H1 (cell line): ENCODE results near the gene GRAMD1B. TPM values are rescaled to one million over a fixed set of nuclear protein-coding genes. Genes with fewer than 3 reads are reported as not detected.

Experiments
- CTCF ChIA-PET: fragments of 300-600 bp; sonication (Branson Sonifier 250); formaldehyde crosslinking; loops from one replicate; lab custom pipeline; 2021; ENCODE audit not compliant: partially characterized antibody; lab: Charles Lee
- POLR2A ChIA-PET: fragments of 300-600 bp; sonication (Branson Sonifier 250); formaldehyde crosslinking; loops from one replicate; lab custom pipeline; 2021; ENCODE audit warnings: inconsistent platforms; ENCODE audit not compliant: partially characterized antibody; lab: Charles Lee
- DNase-seq, 2 experiments: peaks; one replicate each; pipeline versions ENCODE4 v3.0.0 to v3.0.0-alpha.2; 2010 to 2022; ENCODE audit warnings: low spot score in 2 of 2, low read depth in 1 of 2, mixed read lengths in 1 of 2
- FAIRE-seq: peaks from 2 replicates; lab custom pipeline; 2011; peaks lifted over from hg19 to GRCh38; lab: Jason Lieb, UNC
- H2AFZ ChIP-seq: 2 replicates; pipeline ENCODE4 v1.8.1; 2012; ENCODE audit warnings: low read length, inconsistent platforms
- H2AK5ac ChIP-seq: 2 replicates; pipeline ENCODE4 v1.6.1; 2013; ENCODE audit warnings: low read depth, low read length
- H2BK120ac ChIP-seq: replicated peaks from 2 replicates; pipeline ENCODE3; 2013; ENCODE audit warnings: low read depth, low read length, inconsistent platforms
- H2BK12ac ChIP-seq: 2 replicates; pipeline ENCODE4 v1.6.1; 2013; ENCODE audit warnings: low read depth, low read length
- H2BK15ac ChIP-seq: 2 replicates; pipeline ENCODE4 v1.6.1; 2013; ENCODE audit warnings: low read length
- H2BK20ac ChIP-seq: 2 replicates; pipeline ENCODE4 v1.6.1; 2013; ENCODE audit warnings: low read length
- H2BK5ac ChIP-seq: 2 replicates; pipeline ENCODE4 v1.6.1; 2013; ENCODE audit warnings: low read depth, low read length
- H3K14ac ChIP-seq: 2 replicates; pipeline ENCODE4 v1.6.1; 2013; ENCODE audit warnings: inconsistent platforms; ENCODE audit not compliant: insufficient read length
- H3K18ac ChIP-seq: 2 replicates; pipeline ENCODE4 v1.6.1; 2013; ENCODE audit warnings: low read length; ENCODE audit errors: extremely low read depth
- H3K23ac ChIP-seq: 2 replicates; pipeline ENCODE4 v1.6.1; 2013; ENCODE audit warnings: inconsistent platforms; ENCODE audit not compliant: insufficient read length
- H3K23me2 ChIP-seq: 2 replicates; pipeline ENCODE4 v1.6.1; 2013; ENCODE audit warnings: low read depth, low read length
- H3K27ac ChIP-seq: 2 replicates; pipeline ENCODE4 v1.6.1; 2011; ENCODE audit warnings: low read depth, low read length, inconsistent platforms
- H3K27me3 ChIP-seq, 4 experiments: replicated peaks in 1 of 4; 1 replicate in 1 of 4; 2 replicates in 3 of 4; pipeline versions ENCODE4 v1.6.1 to v1.8.1; 2011 to 2013; ENCODE audit warnings: low read length in 3 of 4, mild to moderate bottlenecking in 3 of 4, inconsistent platforms in 2 of 4, mixed read lengths in 2 of 4, moderate library complexity in 1 of 4; ENCODE audit not compliant: control insufficient read depth in 3 of 4, insufficient read depth in 3 of 4; ENCODE audit errors: extremely low read depth in 1 of 4
- H3K36me3 ChIP-seq, 4 experiments: 2 replicates each; pipeline versions ENCODE4 v1.6.1 to v1.8.1; 2011 to 2013; ENCODE audit warnings: mild to moderate bottlenecking in 4 of 4, low read length in 3 of 4, moderate library complexity in 2 of 4, control low read depth in 1 of 4, inconsistent platforms in 1 of 4; ENCODE audit not compliant: insufficient read depth in 4 of 4, control insufficient read depth in 2 of 4
- H3K4ac ChIP-seq: replicated peaks from 2 replicates; pipeline ENCODE3; 2013; ENCODE audit warnings: low read length, low read depth, mixed read lengths, inconsistent platforms; ENCODE audit not compliant: insufficient read length
- H3K4me1 ChIP-seq, 4 experiments: replicated peaks in 1 of 4; 1 replicate in 1 of 4; 2 replicates in 3 of 4; pipeline versions ENCODE4 v1.6.1 to v1.8.1; 2011 to 2013; ENCODE audit warnings: low read length in 3 of 4, inconsistent platforms in 2 of 4, mixed read lengths in 1 of 4; ENCODE audit not compliant: insufficient read depth in 4 of 4, control insufficient read depth in 3 of 4
- H3K4me2 ChIP-seq, 2 experiments: 2 replicates each; pipeline versions ENCODE4 v1.6.1 to v1.8.1; 2011 to 2013; ENCODE audit warnings: low read depth in 2 of 2, low read length in 2 of 2, control low read depth in 1 of 2, inconsistent platforms in 1 of 2, mild to moderate bottlenecking in 1 of 2; ENCODE audit not compliant: insufficient read depth in 1 of 2
- H3K4me3 ChIP-seq, 4 experiments: fragments of 200-600, 300-600 bp in 1 of 4; sonication (generic), shearing (Covaris generic), sonication (Bioruptor Twin) in 1 of 4; 2 replicates each; pipeline versions ENCODE4 v1.5.1 to v1.8.1; 2011 to 2016; ENCODE audit warnings: low read length in 4 of 4, low read depth in 3 of 4, control low read depth in 2 of 4, inconsistent platforms in 2 of 4, mild to moderate bottlenecking in 2 of 4, mixed read lengths in 1 of 4, moderate library complexity in 1 of 4; ENCODE audit not compliant: insufficient read depth in 2 of 4; ENCODE audit errors: extremely low read depth in 1 of 4
- H3K56ac ChIP-seq: replicated peaks from 2 replicates; pipeline ENCODE3; 2013; ENCODE audit warnings: low read depth, mild to moderate bottlenecking, mixed read lengths, low read length, inconsistent platforms; ENCODE audit not compliant: insufficient read length
- H3K79me1 ChIP-seq: 2 replicates; pipeline ENCODE4 v1.6.1; 2013; ENCODE audit warnings: low read depth, low read length, control low read depth
- H3K79me2 ChIP-seq, 2 experiments: 2 replicates each; pipeline versions ENCODE4 v1.6.1 to v1.8.1; 2012 to 2013; ENCODE audit warnings: low read length in 2 of 2, mild to moderate bottlenecking in 2 of 2, inconsistent platforms in 1 of 2; ENCODE audit not compliant: insufficient read depth in 2 of 2, control insufficient read depth in 1 of 2
- H3K9ac ChIP-seq, 4 experiments: replicated peaks in 1 of 4; 1 replicate in 1 of 4; 2 replicates in 3 of 4; pipeline versions ENCODE4 v1.6.1 to v1.8.1; 2011 to 2013; ENCODE audit warnings: low read depth in 3 of 4, low read length in 3 of 4, control low read depth in 2 of 4, mild to moderate bottlenecking in 2 of 4, moderate library complexity in 2 of 4, inconsistent platforms in 1 of 4; ENCODE audit errors: extremely low read depth in 1 of 4
- H3K9me3 ChIP-seq, 2 experiments: 2 replicates each; pipeline versions ENCODE4 v1.6.1 to v1.8.1; 2012 to 2013; ENCODE audit warnings: mild to moderate bottlenecking in 2 of 2, moderate library complexity in 2 of 2, control low read depth in 1 of 2, inconsistent platforms in 1 of 2, low read depth in 1 of 2, low read length in 1 of 2, mixed read lengths in 1 of 2; ENCODE audit not compliant: insufficient read depth in 2 of 2
- H4K20me1 ChIP-seq, 2 experiments: replicated peaks in 1 of 2; 2 replicates each; pipeline versions ENCODE3 to v1.8.1; 2011 to 2013; ENCODE audit warnings: inconsistent platforms in 2 of 2, low read length in 2 of 2, mild to moderate bottlenecking in 1 of 2; ENCODE audit not compliant: insufficient read depth in 2 of 2, control insufficient read depth in 1 of 2
- H4K5ac ChIP-seq: 2 replicates; pipeline ENCODE4 v1.6.1; 2013; ENCODE audit warnings: low read length, low read depth, mixed read lengths, inconsistent platforms; ENCODE audit not compliant: insufficient read length
- H4K8ac ChIP-seq: 2 replicates; pipeline ENCODE4 v1.8.0; 2013; ENCODE audit warnings: mild to moderate bottlenecking, moderate library complexity, low read length, inconsistent platforms; ENCODE audit not compliant: insufficient read depth; ENCODE audit errors: extremely low read depth
- H4K91ac ChIP-seq: replicated peaks from 2 replicates; pipeline ENCODE3; 2013; ENCODE audit warnings: low read length, mixed read lengths, inconsistent platforms; ENCODE audit not compliant: insufficient read length
- ATF3 ChIP-seq: IDR thresholded peaks from 2 replicates; pipeline ENCODE4 v1.6.1; 2011; ENCODE audit warnings: low read depth, mild to moderate bottlenecking, low read length; ENCODE audit not compliant: insufficient read depth
- BRCA1 ChIP-seq: IDR thresholded peaks from 2 replicates; pipeline ENCODE4 v1.6.1; 2012; ENCODE audit warnings: low read depth, low read length, improper control_type of control experiment
- E2F6 ChIP-seq: IDR thresholded peaks from 2 replicates; pipeline ENCODE4 v1.6.1; 2012; ENCODE audit warnings: inconsistent platforms
- GABPA ChIP-seq: IDR thresholded peaks from 2 replicates; pipeline ENCODE4 v1.6.1; 2011; ENCODE audit warnings: mild to moderate bottlenecking, low read length, moderate library complexity, borderline replicate concordance; ENCODE audit not compliant: insufficient read depth
- KDM1A ChIP-seq: fragments of 200-600, 300-600 bp; sonication (generic); IDR thresholded peaks from 2 replicates; pipeline ENCODE4 v1.7.1; 2016; ENCODE audit warnings: mild to moderate bottlenecking, low read length, borderline replicate concordance
- MAX ChIP-seq: IDR thresholded peaks from 2 replicates; pipeline ENCODE4 v1.6.1; 2012; ENCODE audit warnings: inconsistent platforms
- NRF1 ChIP-seq: IDR thresholded peaks from 2 replicates; pipeline ENCODE4 v1.6.1; 2011; ENCODE audit warnings: mild to moderate bottlenecking, low read depth, low read length, improper control_type of control experiment
- POU5F1 ChIP-seq: IDR thresholded peaks from 2 replicates; pipeline ENCODE4 v1.6.1; 2011; ENCODE audit warnings: low read depth, mild to moderate bottlenecking, low read length, moderate library complexity
- SIX5 ChIP-seq: IDR thresholded peaks from 2 replicates; pipeline ENCODE4 v1.6.1; 2011; ENCODE audit warnings: mild to moderate bottlenecking, low read depth, low read length
- SRF ChIP-seq: IDR thresholded peaks from 2 replicates; pipeline ENCODE4 v1.6.1; 2011; ENCODE audit warnings: mild to moderate bottlenecking, low read depth, low read length, moderate library complexity
- TAF1 ChIP-seq: IDR thresholded peaks from 2 replicates; pipeline ENCODE4 v1.6.1; 2011; ENCODE audit warnings: mild to moderate bottlenecking, low read depth, low read length
- TAF7 ChIP-seq: optimal IDR thresholded peaks from 2 replicates; pipeline ENCODE3; 2011; ENCODE audit warnings: low read depth, mild to moderate bottlenecking, inconsistent platforms, low read length, moderate library complexity, borderline replicate concordance
- WGBS, 2 experiments: shearing (Covaris generic) in 1 of 2; methylation state at CpG; one replicate each; pipeline versions ENCODE4 v1.1.6 to v1.1.7; 2013 to 2015; ENCODE audit warnings: low lambda C conversion rate in 2 of 2, mixed read lengths in 2 of 2, inconsistent platforms in 1 of 2, low coverage in 1 of 2, missing lambda C conversion rate in 1 of 2; ENCODE audit not compliant: insufficient replicate concordance in 2 of 2, insufficient coverage in 1 of 2, insufficient read length in 1 of 2; ENCODE audit errors: extremely low coverage in 1 of 2, missing lambda C conversion rate in 1 of 2; 5-methylcytosine and 5-hydroxymethylcytosine counted together
- polyA plus RNA-seq, 7 experiments: library from polyadenylated mRNA; depleted of rRNA in 3 of 7; stranded (reverse) in 5 of 7; unstranded in 2 of 7; fragments of >200 nt in 5 of 7; fragments of 200-250 nt in 2 of 7; gene quantifications; 1 replicate in 5 of 7; 2 replicates in 1 of 7; 4 replicates in 1 of 7; pipeline versions ENCODE4 v1.2.1 to v1.2.3, GENCODE V29; 2011 to 2013; ENCODE audit warnings: missing spikeins in 2 of 7, mixed read lengths in 2 of 7
- total RNA-seq: library from RNA; stranded (reverse); fragmentation: NEBNext Ultra II Directional; extraction: Animal tissue kit (Norgen Biotek cat#: 25700); gene quantifications from 2 replicates; pipeline ENCODE4 v1.2.1, GENCODE V29; 2021

GRAMD1B gene
- total and polyA plus RNA-seq, 2 of the 8 experiments (the other 6 are each of a cell fraction or from before 2014, with no cell fraction given) = 10.1 to 21.2 TPM

GRCh38 chr11:123523539-123523938 is 93.5 kb downstream of the GRAMD1B start:
- no peak overlapping the region for H2BK120ac ChIP-seq
- H3K14ac ChIP-seq = no peak overlapping the region
- 0 out of 4 replicates have a peak, but pooled peaks cover 0 to 8% of the 10 kb centered on the region in 2 experiments for H3K79me2 ChIP-seq
- no peak for FAIRE-seq
- no peaks in the 10 kb centered on the region for H3K36me3 ChIP-seq
- no peak overlapping the region for H2BK20ac ChIP-seq
- no peak overlapping the region for H3K18ac ChIP-seq
- no peak overlapping the region for H2BK12ac ChIP-seq
- no peak overlapping the region for H2AK5ac ChIP-seq
- H3K27ac ChIP-seq = no peak overlapping the region
- H3K4me3 ChIP-seq = no peak overlapping the region
- no peaks in the 10 kb centered on the region for H3K27me3 ChIP-seq
- H4K5ac ChIP-seq = no peak overlapping the region
- POLR2A ChIA-PET = no interaction called here
- no peaks in the 10 kb centered on the region for H3K23me2 ChIP-seq
- no peak overlapping the region for H3K4me2 ChIP-seq
- no peak overlapping the region for H3K9ac ChIP-seq
- H3K79me1 ChIP-seq = no peaks in the 10 kb centered on the region; the same call in 1 of the 2 replicates
- H3K9me3 ChIP-seq = no peaks in the 10 kb centered on the region
- no peak overlapping the region for H4K91ac ChIP-seq
- H3K23ac ChIP-seq = no peak overlapping the region
- 89% methylated on average over 2 of the region's 2 CpGs; no CpG with 5 or more reads in 1 of the 2 experiments for WGBS, 2 experiments
- CTCF ChIA-PET = interaction anchor here (1.2 to 11.3 kb wide), 5 partner anchors 12 to 53 kb away, joined by 3 to 67 read pairs (median 11); no protein-coding TSS in a partner anchor
- H3K4ac ChIP-seq = no peak overlapping the region
- DNase-seq = no peak
- H3K4me1 ChIP-seq = peaks cover 17 to 35% (median 26%) of the 10 kb centered on the region in 4 experiments
- H2BK5ac ChIP-seq = no peak overlapping the region
- H4K20me1 ChIP-seq = no peaks in the 10 kb centered on the region
- H3K56ac ChIP-seq = no peak overlapping the region
- no peak overlapping the region for H2AFZ ChIP-seq
- H4K8ac ChIP-seq = no peak overlapping the region
- H2BK15ac ChIP-seq = no peak overlapping the region
- TF ChIP-seq ATF3 = no peak
- no peak for TF ChIP-seq SIX5
- TF ChIP-seq TAF7 = no peak
- TF ChIP-seq MAX = no peak
- TF ChIP-seq BRCA1 = no peak
- TF ChIP-seq SRF = no peak
- no peak for TF ChIP-seq TAF1
- TF ChIP-seq GABPA = no peak
- no peak for TF ChIP-seq NRF1
- TF ChIP-seq E2F6 = no peak
- TF ChIP-seq POU5F1 = no peak
- TF ChIP-seq KDM1A = no peak
